Stimulated activated CD8-positive, alpha-beta memory T cell treated with anti-CD3 and anti-CD28 coated beads, Interleukin-4, amount 100 ng/mL, for 1 hour (primary cell): Measurements from ENCODE around the gene PREX1.

Experiments
- DNase-seq, 2 donors: peaks; one replicate each; pipeline ENCODE4 v3.0.0-alpha.2; 2020; ENCODE audit warnings: low read depth in 2 of 2, low spot score in 1 of 2

The PREX1 gene

DNA sequence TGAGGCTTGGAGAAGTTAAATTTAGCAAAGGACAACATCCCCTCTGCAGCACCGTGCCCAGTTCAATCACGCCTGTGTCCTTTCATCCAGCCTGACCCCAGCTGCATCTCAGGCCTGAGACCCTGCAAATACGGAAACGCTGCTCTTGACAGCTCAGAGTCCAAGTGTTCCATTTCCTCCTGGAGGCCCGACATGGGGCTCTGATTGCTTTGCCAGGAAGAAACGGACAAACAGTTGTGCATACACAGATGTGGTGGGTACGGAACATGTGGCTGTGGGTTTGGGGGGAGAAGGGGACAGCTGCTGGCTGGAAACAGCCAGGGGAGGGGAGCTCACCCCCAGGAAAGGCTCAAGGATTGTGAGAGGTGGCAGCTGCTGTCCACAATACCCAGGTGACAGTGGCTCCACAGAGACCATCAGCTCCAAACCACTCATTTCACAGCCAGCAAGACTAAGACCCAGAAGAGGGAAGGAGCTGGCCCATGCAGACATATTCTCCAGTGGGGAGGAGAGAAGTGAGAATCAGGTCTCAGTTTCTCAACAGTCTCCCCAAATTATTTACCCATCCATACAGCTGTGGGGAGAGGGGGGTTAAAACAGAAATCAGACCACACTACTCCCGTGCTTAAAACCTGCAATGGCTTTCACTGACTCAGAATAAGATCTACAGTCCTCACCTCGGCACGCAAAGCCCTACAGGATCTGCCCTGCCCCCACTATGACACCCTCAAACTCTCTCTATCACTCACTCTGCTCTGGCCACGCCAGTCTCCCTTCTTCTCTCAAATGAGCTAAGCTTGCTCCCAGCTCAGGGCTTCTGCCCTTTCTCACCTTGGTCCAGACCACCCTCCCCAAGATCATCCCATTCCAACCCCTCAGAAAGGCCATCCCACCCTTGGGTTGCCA lies 89.1 kb downstream of the PREX1 start:
- DNase-seq: no peak

- DNase-seq: no peak
Measured at GRCh38 chr20:48738094-48738398, 89.8 kb downstream of the PREX1 start.

- no peak for DNase-seq
Measured at GRCh38 chr20:48737434-48738093, 90.2 kb downstream of the PREX1 start.

GRCh38 chr20:48736636-48737035 lies 91.2 kb downstream of the PREX1 start:
- DNase-seq: no peak

DNA sequence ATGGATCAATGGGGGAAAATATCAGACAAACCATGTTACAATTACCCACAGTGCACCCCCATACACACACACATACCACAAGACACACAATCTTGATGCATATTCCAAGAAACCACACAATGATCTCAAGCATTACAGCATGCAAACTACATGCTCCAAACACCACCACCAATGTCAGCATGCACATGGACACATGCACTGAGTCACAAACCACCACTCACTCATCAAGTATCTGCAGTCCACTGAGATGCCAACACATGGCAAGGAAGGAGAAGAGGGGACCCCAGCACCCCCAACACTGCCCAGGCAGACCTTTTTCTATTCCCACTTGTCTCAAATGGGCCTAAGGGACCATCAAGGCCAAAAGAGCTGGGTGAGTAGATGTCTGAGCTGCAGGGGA lies 91.6 kb downstream of the PREX1 start:
- no peak for DNase-seq

DNA sequence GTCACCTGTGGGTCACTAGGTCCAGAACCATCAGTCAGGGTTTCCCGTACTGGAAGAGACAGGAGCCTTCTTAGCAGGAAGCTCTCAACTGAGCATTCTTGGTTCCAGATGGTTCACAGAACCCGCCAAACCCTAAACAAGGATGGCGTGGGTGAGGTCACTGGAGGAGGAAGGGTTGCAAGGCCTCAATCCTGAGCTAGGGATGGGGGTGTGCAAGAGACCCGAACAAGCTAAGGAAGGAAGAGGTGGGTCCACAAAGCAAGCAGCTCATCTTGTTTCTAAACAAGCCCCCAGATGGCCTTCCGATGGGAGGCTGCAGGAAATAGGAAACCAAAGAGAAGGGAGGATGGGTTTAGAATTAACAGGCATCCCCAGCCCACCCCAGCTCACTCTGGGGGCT lies 92.7 kb downstream of the PREX1 start:
- DNase-seq: no peak

GRCh38 chr20:48734104-48734749 lies 93.6 kb downstream of the PREX1 start:
- no peak for DNase-seq

DNA sequence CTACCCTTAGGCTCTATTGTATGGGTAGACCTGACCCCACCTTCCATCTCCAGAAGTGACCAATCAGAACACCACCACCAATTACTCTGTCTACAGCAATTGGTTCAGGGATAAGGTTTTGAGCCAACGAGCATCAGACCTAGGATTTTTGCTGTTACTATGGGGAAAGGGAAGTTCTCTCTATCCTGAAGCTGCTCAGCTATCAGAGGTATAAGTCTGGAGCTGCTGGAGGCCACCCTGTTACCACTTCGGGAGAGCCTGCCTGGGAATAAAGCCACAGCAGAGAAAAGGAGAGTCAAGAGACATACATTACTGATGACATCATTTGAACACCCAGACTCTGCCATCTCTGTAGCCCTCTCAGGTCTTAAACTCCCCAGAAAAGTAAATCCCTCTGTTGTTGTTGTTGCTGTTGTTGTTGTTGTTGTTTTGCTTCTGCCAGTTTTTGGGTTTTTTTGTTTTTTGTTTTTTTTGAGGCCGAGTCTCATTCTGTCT lies 94.5 kb downstream of the PREX1 start:
- no peak for DNase-seq

GRCh38 chr20:48732081-48732829 lies 95.5 kb downstream of the PREX1 start:
- no peak for DNase-seq

GRCh38 chr20:48731536-48731935 lies 96.3 kb downstream of the PREX1 start:
- no peak for DNase-seq

DNA sequence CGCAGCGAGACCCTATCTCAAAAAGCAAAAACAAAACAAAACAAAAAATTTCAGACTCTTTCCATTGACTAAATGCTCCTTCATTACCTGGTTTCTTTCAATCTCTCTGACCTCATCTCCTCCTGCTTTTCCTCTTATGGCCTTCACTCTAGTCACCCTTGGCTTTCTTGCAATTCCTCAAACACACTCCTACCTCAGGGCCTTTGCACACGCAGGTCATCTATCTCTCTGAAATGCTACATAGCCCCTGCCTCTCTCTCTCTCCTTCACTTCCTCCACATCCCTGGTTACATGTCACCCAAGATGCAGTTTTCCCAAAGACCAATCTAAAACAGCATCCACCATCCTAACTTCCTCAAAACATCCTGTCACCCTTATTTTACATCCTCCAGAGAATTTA lies 96.8 kb downstream of the PREX1 start:
- DNase-seq: no peak

DNA sequence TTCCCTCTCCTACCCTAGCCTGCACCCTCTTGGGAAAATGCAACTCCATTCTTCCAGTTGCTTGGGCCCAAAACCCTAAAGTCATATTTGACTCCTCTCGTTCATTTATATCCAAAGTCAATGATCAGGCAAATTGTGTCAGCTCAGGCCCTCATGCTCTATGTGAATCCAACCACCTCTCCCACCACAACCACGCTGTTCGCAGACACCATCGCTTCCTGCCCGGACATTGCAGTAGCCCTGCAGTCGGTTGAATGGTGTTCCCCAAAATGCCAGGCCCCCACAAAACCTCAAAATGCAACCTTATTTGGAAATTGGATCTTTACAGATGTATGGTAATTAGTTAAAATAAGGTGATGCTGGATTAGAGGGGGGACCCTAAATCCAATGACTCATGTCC lies 98.3 kb downstream of the PREX1 start:
- DNase-seq: no peak

DNA sequence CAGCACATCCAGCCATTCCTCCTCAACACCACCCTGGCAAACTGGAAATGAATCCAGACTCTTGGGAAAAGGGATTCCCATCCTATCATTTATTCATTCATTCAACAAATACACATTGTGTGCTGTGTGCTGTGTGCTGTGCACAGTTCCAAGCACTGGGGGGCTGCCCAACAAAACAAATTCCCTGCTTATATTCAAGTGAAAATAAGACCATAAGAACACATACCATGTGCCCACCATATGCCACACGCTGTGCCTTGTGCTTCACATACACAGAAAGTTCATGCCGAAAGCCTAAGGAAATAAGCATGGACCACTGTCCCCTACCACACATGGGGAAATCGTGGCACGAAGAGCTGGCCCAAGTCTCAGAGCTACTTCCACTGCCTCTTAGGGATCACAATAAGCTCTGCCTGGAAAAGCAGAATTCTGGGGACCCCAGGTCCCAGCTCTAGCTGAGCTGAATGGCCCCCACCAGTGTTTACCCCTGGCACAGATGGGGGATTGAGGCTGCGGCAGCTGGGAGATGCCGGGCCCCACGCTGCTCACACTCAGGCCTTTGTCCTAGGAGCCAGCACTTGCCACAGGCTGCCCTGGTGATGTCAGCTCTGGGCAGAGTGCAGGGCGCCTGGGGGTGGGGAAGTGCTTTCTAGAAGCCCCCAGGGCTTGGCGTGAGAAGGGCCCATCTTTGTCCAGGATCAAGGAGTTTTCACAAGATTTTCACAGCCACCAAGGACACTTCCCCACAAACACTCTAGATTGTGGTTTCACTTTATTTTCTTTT lies 99.6 kb downstream of the PREX1 start:
- no peak for DNase-seq

GRCh38 chr20:48727226-48727625 lies 100.6 kb downstream of the PREX1 start:
- DNase-seq: no peak

- DNase-seq: no peak
Measured at GRCh38 chr20:48725555-48725991, 102.2 kb downstream of the PREX1 start.

- no peak for DNase-seq
Measured at GRCh38 chr20:48724891-48725554, 102.8 kb downstream of the PREX1 start.

DNA sequence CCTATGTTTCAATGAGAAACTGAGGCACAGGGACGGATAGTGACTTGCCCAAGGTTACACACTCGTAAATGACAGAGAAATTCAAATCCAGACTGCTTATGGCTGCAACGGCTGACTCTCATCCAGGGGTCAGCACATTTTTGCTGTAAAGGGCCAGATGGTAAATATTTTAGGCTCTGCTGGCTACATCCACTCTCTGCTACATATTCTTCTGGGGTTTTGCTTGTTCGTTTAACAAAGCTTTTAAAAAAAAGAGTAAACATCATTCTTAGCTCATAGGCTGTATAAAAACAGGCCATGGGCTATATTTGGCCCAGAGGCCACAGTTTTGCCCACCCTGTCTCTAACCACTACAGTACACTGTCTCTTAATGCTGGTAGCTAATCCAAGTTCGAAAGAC lies 103.4 kb downstream of the PREX1 start:
- no peak for DNase-seq

DNA sequence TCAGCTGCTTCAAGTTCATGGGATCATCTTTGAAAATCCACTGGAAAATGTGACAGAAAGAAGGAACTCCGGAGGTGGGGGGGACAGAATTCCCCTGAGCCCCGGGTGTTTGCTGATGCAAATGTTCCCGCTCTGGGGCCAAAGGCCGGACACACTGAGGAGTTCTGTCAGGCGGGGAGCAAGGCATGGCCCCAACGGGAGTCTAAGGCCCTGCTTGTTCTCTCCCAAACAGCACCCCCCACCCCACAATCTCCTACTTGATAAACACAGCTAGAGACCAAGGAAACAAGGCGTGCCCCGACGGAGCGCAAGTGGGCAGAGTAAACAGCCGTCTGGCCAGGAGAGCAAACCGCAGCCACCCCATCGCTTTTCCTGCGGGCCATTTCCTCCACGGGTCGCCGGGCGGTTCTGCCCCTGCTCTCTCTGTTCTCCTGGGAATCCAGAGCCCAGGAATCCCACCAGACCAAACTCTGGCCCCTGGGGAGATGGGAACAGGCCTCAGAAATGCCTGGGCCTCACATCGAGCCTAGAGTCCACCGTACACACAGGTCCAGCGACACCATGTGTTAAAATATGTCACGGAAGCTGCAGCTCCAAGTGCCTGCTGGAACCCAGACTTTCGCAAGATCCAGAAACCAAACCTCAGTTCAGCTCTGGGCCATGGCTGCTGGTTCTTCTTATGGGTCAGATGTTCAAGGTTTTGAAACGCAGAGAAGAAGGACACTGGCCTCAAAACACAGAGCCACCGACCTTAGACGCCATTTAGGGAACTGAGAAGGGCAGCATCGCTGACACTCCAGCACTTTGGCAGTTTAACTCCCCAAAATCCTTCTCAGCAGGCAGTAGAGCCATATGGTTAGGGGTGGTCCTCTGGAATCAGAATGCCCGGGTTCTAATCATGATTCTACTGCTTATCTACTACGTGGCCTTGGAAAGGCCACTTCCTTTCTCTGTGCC lies 104.2 kb downstream of the PREX1 start:
- DNase-seq: no peak

DNA sequence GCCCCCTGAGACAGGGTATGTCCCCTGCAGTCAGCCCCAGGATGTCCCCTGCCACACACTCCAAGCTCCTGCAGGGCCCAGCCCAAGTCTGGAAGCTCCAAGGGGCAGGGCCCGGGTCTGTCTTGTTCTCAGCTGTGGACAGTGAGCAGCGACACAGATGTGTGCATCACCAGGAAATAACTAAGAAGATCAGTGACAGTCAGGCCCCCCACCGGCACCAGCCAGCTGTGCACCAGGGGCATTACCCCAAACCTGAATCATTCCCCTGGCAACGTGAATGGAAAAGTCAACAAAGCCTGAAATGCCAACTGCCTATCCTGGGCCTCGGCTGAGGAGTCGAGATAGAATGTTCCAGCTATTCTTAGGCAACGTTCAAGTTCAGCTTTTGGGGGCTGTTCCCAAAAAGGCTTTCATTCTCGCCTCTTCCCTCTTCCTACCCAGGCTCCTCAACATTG lies 105.0 kb downstream of the PREX1 start:
- DNase-seq: no peak
